Measurements from ENCODE around the gene POLE.

POLE gene

DNA sequence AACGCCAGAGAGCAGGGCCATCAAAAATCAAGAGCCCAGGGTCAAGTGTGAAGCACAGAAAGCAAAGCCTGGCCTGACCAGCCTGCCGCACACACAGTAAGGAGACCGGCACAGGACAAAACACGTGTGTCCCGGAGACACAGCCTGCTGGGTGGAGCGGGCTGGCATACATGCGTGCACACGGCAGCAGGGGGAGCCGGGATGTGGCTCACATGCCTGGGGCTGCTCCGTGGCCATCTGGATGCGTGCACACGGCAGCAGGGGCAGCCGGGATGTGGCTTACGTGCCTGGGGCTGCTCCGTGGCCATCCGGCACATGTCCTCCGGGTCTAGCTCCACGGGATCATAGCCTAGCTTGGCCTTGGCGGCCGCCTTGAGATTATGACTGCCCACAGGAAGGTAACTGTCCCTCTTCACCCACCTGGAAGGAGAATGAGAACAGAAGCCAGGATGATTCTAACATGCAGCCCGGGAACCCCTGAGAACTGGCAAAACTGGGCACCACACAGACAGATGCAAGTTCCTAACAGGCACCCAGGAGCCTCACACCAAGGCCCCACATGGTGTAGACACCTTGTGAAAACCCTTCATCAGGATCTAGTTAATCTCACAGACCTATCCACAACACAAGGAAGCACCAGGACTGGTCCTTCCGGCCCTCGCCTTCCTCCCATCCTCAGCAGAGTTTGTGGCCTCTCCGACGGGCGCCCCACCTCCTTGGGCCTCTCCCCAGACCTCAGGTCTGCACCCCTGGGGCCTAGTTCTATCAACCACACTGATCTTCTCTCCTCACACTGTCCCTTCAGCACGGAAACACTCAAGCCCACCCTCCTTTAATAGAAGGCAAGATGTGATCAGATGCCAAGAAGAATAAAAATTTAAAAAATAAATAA lies 13.6 kb downstream of the POLE start:
- DNase-seq: no peak

DNA sequence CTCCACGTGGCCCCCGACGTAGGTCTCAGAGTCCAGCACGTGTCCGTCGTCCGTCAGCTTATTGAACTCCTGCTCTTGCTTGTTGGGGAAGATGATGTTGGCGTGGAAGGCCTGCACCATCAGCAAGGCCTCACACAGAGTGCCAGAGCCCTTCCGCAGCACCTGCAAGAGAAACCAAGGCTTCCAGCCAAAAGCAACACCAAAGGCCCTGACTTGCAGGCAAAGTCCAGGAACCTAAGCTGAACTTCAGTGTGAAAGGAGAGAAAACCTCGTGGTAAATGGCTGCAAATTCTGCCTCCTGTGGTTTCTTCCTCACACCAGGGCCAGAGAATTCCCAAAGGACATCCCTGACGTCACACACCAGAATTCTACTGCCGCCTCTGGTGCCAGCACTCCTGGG lies 14.5 kb downstream of the POLE start:
- DNase-seq: no peak

GRCh38 chr12:132672116-132672515 lies 15.0 kb downstream of the POLE start:
- no peak for DNase-seq

GRCh38 chr12:132669166-132669879 lies 17.8 kb downstream of the POLE start:
- DNase-seq: no peak

GRCh38 chr12:132668191-132669088 lies 18.7 kb downstream of the POLE start:
- DNase-seq: no peak

DNA sequence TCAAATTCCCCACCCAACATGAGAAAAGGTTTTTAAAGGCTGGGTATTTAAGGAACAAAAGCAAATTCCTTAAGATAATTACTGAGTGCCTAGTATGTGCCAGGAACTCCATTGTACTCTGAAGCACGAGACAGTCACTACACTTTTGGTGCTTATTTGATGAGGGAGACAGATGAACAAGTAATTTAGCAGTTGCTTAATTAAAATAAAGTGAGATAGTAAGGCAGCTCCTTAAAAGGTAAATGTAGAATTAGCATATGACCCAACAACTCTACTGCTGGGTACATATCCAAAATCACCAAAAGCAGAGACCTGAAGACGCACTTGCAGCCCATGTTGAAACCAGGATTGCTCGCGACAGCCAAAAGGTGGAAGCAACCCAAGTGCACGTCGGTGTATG lies 21.3 kb downstream of the POLE start:
- DNase-seq: no peak

- DNase-seq: no peak
These were observed 22.0 kb downstream of the POLE start for GRCh38 chr12:132665149-132665491.

DNA sequence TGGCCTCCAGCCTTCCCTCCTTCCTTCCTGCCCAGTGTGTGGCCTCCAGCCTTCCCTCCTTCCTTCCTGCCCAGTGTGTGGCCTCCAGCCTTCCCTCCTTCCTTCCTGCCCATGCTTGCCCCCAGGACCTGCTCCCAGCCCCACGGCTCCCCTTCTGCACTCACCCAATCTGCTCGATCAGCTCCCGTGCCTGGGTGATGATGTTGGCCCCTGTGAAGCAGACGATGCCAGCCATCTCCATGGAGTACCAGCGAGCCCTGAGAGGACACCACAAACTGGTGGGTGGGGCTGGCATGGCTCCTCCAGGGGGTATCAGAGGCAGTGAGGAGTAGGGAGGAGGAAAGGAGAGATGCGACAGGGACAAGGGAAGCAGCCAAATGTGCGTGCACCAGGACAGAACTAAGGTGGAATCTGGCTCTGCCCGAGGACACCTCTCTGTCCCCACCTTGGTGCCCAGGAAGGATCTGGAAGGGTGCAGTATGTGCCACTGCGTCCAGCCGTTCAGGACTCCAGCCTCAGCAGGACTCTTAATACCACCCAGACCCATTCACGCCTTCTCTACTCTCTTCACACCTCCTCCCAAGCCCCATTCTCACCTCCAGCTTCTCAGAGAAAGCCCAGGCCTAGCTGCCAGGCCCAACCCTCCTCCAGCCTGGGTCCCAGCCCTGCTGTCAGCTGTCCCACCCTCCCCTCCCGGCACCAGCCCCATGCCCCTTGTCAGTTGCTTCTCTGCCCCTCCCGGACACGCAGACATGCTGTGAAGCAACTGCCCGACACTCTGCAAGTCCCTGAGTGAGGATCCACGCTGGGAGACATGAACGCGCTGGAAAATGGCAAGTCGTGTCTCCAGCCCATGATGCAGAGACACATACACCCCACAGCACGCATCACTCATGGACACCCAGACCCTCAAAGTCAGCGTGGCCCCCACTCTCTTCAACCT lies 22.7 kb downstream of the POLE start:
- DNase-seq: no peak

DNA sequence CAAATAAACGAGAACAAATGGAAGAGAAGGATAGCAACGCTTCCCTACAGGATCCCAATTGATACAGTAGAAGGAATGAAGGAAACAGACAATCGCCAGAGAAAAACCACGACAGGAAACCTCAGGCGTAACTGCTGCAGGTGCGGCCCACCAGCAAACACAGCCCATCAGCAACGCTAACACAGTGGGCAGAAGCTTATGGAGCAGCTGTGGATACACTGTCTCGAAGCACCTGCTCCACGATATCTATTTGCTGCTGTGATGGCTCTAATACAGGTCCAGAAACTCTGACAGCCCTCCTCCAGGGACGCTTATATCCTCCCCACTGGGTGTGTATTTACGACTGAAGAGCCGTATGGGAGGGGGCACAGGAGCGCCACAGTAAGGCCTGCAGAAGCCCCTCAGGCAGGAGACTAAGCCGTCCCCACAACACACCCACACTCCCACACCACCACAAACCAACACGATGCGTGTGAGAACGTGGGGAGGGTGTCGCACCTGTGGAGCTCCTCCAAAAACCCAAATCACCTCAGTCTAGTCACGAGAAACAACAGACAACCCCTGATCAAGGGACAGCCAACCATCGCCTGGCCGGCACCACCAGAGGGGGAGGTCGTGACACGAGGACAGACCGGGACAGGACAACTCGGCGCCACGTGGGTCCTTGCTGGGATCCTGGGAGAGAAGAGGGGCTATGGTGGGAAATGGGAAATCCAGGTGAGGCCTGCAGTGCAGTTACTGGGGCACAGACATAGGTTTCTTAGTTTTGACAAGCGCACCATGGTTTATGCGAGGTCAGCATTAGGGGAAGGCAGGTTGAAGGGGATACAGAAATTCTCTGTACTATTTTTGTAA lies 24.0 kb downstream of the POLE start:
- DNase-seq: no peak

DNA sequence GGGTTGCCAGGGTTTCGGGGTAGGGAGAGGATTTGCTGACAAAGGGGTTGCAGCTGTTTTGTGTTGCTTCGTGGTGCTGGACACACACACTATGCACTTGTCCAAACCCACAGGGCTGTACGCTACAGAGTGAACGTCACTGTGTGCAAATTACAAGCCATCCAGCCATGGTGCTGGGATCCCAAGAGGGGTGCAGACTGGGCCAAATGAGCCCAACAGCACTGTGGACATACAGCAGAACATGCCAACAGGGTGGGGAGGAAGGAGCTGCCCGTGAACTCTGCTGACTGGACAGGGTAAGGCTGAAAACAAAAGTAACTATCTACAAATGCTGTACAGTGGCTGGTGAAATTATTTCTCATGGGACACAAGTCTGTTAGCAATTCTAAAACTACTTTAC lies 25.2 kb downstream of the POLE start:
- DNase-seq: no peak

DNA sequence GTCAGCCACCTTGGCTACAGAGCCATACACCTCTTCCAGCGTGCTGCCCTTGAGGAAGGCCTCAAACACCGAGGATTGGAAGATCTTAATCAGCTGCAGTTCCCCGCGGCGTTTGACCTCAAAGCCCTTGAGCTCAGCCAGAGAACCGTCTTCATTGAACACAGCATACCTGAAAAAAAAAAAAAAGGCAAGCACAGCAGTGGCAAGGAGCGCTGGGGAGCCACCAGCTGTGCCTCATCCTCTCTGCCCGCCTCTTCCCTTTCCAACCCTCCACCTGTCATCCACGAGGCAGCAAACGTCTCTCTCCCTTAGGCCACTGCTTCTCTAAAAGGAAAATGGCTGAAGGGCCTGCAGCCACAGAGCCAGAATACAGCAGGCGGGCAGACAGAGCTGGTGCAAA lies 26.1 kb downstream of the POLE start:
- no peak for DNase-seq

GRCh38 chr12:132660052-132660451 lies 27.1 kb downstream of the POLE start:
- DNase-seq: no peak

GRCh38 chr12:132659146-132659545 lies 28.0 kb downstream of the POLE start:
- DNase-seq: no peak

DNA sequence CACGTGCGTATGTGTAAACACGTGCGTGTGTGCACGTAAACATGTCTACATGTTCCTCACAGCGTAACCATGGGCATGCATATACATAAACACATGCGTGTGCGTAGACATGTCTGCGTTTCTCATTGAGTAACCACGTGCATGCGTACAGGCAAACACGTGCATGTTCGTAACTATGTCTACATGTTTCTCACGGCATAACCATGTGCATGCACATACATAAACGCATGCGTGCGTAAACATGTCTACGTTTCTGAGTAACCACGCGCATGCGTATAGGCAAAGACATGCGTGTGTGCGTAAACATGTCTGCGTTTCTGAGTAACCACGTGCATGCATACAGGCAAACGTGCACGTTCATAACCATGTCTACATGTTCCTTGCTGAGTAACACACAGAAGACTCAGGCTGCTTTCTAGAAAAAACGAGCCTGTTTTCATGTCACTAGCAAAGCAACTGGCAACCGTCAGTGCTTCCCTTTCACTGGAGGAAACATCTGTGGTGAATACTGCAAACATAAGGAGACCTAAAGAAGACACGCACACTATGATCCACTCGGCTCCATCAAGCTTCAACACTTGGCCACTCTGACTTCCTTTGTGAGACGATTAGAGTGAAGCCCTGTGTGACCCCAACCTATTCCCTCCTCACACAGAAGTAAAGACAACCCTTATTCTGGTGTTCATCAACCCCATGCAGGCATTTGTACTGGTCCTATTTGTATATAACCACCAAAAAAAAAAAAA lies 28.8 kb downstream of the POLE start:
- DNase-seq: no peak

GRCh38 chr12:132657004-132657727 lies 30.0 kb downstream of the POLE start:
- DNase-seq: no peak

- no peak for DNase-seq
These were observed 33.4 kb downstream of the POLE start for GRCh38 chr12:132653567-132654290.

GRCh38 chr12:132651444-132652100 lies 35.6 kb downstream of the POLE start:
- no peak for DNase-seq

GRCh38 chr12:132649226-132649945 lies 37.8 kb downstream of the POLE start:
- DNase-seq: no peak

Data from NK-92 treated with Interleukin-12 subunit alpha and Interleukin-12 subunit beta, amount 100 ng/mL, for 24 hours (cell line).